IMR-90 (cell line): ENCODE data around the gene PTPN3. TPM values are rescaled to one million over a fixed set of nuclear protein-coding genes. Genes with fewer than 3 reads are reported as not detected.

Source experiments
- ATAC-seq: fragments of 200-7000 bp; cut with Tn5 transposase; 2 replicates; pipeline ENCODE4 v1.9.1; 2020; ENCODE audit warnings: low read depth, mild to moderate bottlenecking, moderate library complexity
- BruUV-seq: library from RNA; stranded (reverse); fragments of 400-500 nt; replicated peaks from 2 replicates; lab custom pipeline; 2021; lab: Mats Ljungman, UMichigan
- CTCF ChIA-PET: fragments of 300-600 bp; formaldehyde crosslinking; extraction: SDS; loops from one replicate; lab custom pipeline; 2021; ENCODE audit warnings: antibody characterized with exemption; lab: Yijun Ruan, JAX
- POLR2A ChIA-PET: fragments of 300-600 bp; sonication (Branson Sonifier 250); formaldehyde crosslinking; loops from one replicate; lab custom pipeline; 2022; ENCODE audit warnings: antibody characterized with exemption; ENCODE audit not compliant: unreplicated experiment; lab: Charles Lee
- DNase-seq: peaks from one replicate; pipeline ENCODE4 v3.0.0; 2013
- H2AFZ ChIP-seq: replicated peaks from 2 replicates; pipeline ENCODE3; 2013; ENCODE audit warnings: low read length, mild to moderate bottlenecking; ENCODE audit not compliant: poor library complexity
- H2AK5ac ChIP-seq: 2 replicates; pipeline ENCODE4 v1.6.1; 2013; ENCODE audit warnings: low read depth, low read length, inconsistent platforms
- H2AK9ac ChIP-seq: replicated peaks from 2 replicates; pipeline ENCODE3; 2013; ENCODE audit warnings: mild to moderate bottlenecking, low read depth, low read length, moderate library complexity; ENCODE audit not compliant: poor library complexity
- H2BK120ac ChIP-seq: 2 replicates; pipeline ENCODE4 v1.6.1; 2013; ENCODE audit warnings: low read depth, low read length, inconsistent platforms
- H2BK15ac ChIP-seq: 3 replicates; pipeline ENCODE4 v1.6.1; 2013; ENCODE audit warnings: low read depth, low read length, inconsistent platforms
- H2BK20ac ChIP-seq: 2 replicates; pipeline ENCODE4 v1.6.1; 2013; ENCODE audit warnings: low read depth, mild to moderate bottlenecking, inconsistent platforms, low read length, moderate library complexity
- H2BK5ac ChIP-seq: 2 replicates; pipeline ENCODE4 v1.6.1; 2013; ENCODE audit warnings: mild to moderate bottlenecking, low read depth, low read length, inconsistent platforms; ENCODE audit not compliant: poor library complexity, severe bottlenecking
- H3K14ac ChIP-seq: replicated peaks from 2 replicates; pipeline ENCODE4 v1.6.1; 2013; ENCODE audit warnings: low read depth, low read length, inconsistent platforms
- H3K18ac ChIP-seq: 2 replicates; pipeline ENCODE4 v1.6.1; 2013; ENCODE audit warnings: low read depth, low read length, control low read depth
- H3K23ac ChIP-seq: 2 replicates; pipeline ENCODE4 v1.6.1; 2013; ENCODE audit warnings: low read depth, low read length, inconsistent platforms
- H3K27ac ChIP-seq: 2 replicates; pipeline ENCODE4 v1.5.1; 2013; ENCODE audit warnings: mild to moderate bottlenecking, control low read depth, low read length; ENCODE audit not compliant: insufficient read depth
- H3K27me3 ChIP-seq: 2 replicates; pipeline ENCODE4 v1.6.1; 2013; ENCODE audit warnings: low read length; ENCODE audit not compliant: control insufficient read depth, insufficient read depth
- H3K36me3 ChIP-seq: 2 replicates; pipeline ENCODE4 v1.6.1; 2013; ENCODE audit warnings: low read length, mixed read lengths; ENCODE audit not compliant: control insufficient read depth, insufficient read depth
- H3K4ac ChIP-seq: 2 replicates; pipeline ENCODE4 v1.6.1; 2013; ENCODE audit warnings: low read depth, low read length, inconsistent platforms
- H3K4me1 ChIP-seq: 2 replicates; pipeline ENCODE4 v1.6.1; 2013; ENCODE audit warnings: low read length, mixed read lengths; ENCODE audit not compliant: control insufficient read depth, insufficient read depth
- H3K4me2 ChIP-seq: 2 replicates; pipeline ENCODE4 v1.6.1; 2013; ENCODE audit warnings: low read depth, mild to moderate bottlenecking, control low read depth, low read length, moderate library complexity
- H3K4me3 ChIP-seq: 2 replicates; pipeline ENCODE4 v1.5.1; 2013; ENCODE audit warnings: low read depth, mild to moderate bottlenecking, control low read depth, low read length, moderate library complexity; ENCODE audit not compliant: insufficient read depth
- H3K56ac ChIP-seq: 2 replicates; pipeline ENCODE4 v1.6.1; 2013; ENCODE audit warnings: low read length, inconsistent platforms; ENCODE audit not compliant: insufficient read depth; ENCODE audit errors: extremely low read depth
- H3K79me1 ChIP-seq, 2 experiments: 2 replicates each; pipeline ENCODE4 v1.6.1; 2013; ENCODE audit warnings: low read length in 2 of 2, inconsistent platforms in 1 of 2, low read depth in 1 of 2
- H3K9ac ChIP-seq: 2 replicates; pipeline ENCODE4 v1.6.1; 2013; ENCODE audit warnings: low read depth, low read length, control low read depth
- H3K9me1 ChIP-seq: 2 replicates; pipeline ENCODE4 v1.6.1; 2013; ENCODE audit warnings: low read length, inconsistent platforms; ENCODE audit not compliant: insufficient read depth
- H3K9me3 ChIP-seq: 2 replicates; pipeline ENCODE4 v1.6.1; 2013; ENCODE audit warnings: low read length; ENCODE audit not compliant: control insufficient read depth, insufficient read depth
- H4K20me1 ChIP-seq: 2 replicates; pipeline ENCODE4 v1.6.1; 2013; ENCODE audit warnings: low read length, inconsistent platforms; ENCODE audit not compliant: insufficient read depth
- H4K5ac ChIP-seq: 2 replicates; pipeline ENCODE4 v1.6.1; 2013; ENCODE audit warnings: mild to moderate bottlenecking, low read depth, low read length, control low read depth
- H4K8ac ChIP-seq, 2 experiments: 2 replicates each; pipeline ENCODE4 v1.6.1; 2013; ENCODE audit warnings: low read depth in 2 of 2, low read length in 2 of 2, control low read depth in 1 of 2, inconsistent platforms in 1 of 2
- H4K91ac ChIP-seq: 2 replicates; pipeline ENCODE4 v1.6.1; 2013; ENCODE audit warnings: low read depth, low read length, inconsistent platforms; ENCODE audit not compliant: insufficient read depth
- CEBPB ChIP-seq: IDR thresholded peaks from 2 replicates; pipeline ENCODE4 v1.6.1; 2012; ENCODE audit warnings: low read depth, low read length, improper control_type of control experiment
- CHD1 ChIP-seq: IDR thresholded peaks from 2 replicates; pipeline ENCODE4 v1.6.1; 2012; ENCODE audit warnings: low read depth, low read length, improper control_type of control experiment
- FOS ChIP-seq: fragments of 150-350 bp; IDR thresholded peaks from 2 replicates; pipeline ENCODE4 v1.6.1; 2016; ENCODE audit warnings: low read depth, low read length
- MXI1 ChIP-seq: IDR thresholded peaks from 2 replicates; pipeline ENCODE4 v1.6.1; 2012; ENCODE audit warnings: low read depth, mild to moderate bottlenecking, low read length, moderate library complexity, borderline replicate concordance
- NFE2L2 ChIP-seq: fragments of 150-350 bp; IDR thresholded peaks from 2 replicates; pipeline ENCODE4 v1.6.1; 2016; ENCODE audit warnings: low read depth, mild to moderate bottlenecking, low read length
- RCOR1 ChIP-seq: IDR thresholded peaks from 2 replicates; pipeline ENCODE4 v1.6.1; 2012; ENCODE audit warnings: mild to moderate bottlenecking, low read length, improper control_type of control experiment; ENCODE audit not compliant: insufficient replicate concordance
- WGBS, 2 experiments: methylation state at CpG; one replicate each; pipeline versions ENCODE4 v1.1.5 to v1.1.7; 2013; ENCODE audit warnings: missing lambda C conversion rate in 2 of 2; ENCODE audit not compliant: insufficient read length in 1 of 2; ENCODE audit errors: extremely low coverage in 2 of 2; 5-methylcytosine and 5-hydroxymethylcytosine counted together
- dilution Hi-C: fragments of 300-500 bp; cut with HindIII; formaldehyde crosslinking; loops from one replicate; pipeline ENCODE4 v1.14.3; 2018; ENCODE audit warnings: low sequenced_read_pairs; ENCODE audit not compliant: unreplicated experiment
- in situ Hi-C: fragments of 300-500 bp; cut with MboI; formaldehyde crosslinking; loops from 3 replicates; pipeline ENCODE4 v1.14.3; 2019; ENCODE audit warnings: low sequenced_read_pairs, inconsistent platforms, mixed read lengths
- intact Hi-C: fragments of 100-400 bp; cut with micrococcal nuclease; formaldehyde crosslinking; loops from 2 replicates; pipeline ENCODE4 v1.10.0; 2022
- polyA plus RNA-seq, 3 experiments: library from polyadenylated mRNA; depleted of rRNA; stranded (reverse); fragments of >200 nt; gene quantifications; 2 replicates each; pipeline ENCODE4 v1.2.3, GENCODE V29; 2012; ENCODE audit warnings: low replicate concordance in 1 of 3
- total RNA-seq: library from RNA; depleted of rRNA; stranded (reverse); fragments of >200 nt; gene quantifications from 2 replicates; pipeline ENCODE4 v1.2.3, GENCODE V29; 2012

Gene PTPN3
- total and polyA plus RNA-seq, 2 of the 4 experiments (the other 2 are of a cell fraction), result 0.72 to 0.89 TPM

GRCh38 chr9:109403766-109404320 is 94.3 kb downstream of the PTPN3 start:
- no TSS peak for BruUV-seq
- Histone ChIP-seq H4K8ac (no peak overlapping the region), H3K79me1 (no peaks in the 10 kb centered on the region), H3K18ac (no peak overlapping the region), H2BK120ac (no peak overlapping the region), H3K56ac (no peak overlapping the region), H3K4ac (no peak overlapping the region), H4K20me1 (no peaks in the 10 kb centered on the region), H4K5ac (no peak overlapping the region), H3K9me1 (no peaks in the 10 kb centered on the region), H2BK5ac (no peak overlapping the region), H2AK9ac (no peak overlapping the region), H2AFZ (no peak overlapping the region), H3K36me3 (no peaks in the 10 kb centered on the region; the same call in 1 of the 2 replicates), H3K4me1 (no peaks in the 10 kb centered on the region), H2AK5ac (no peak overlapping the region), H3K4me3 (no peak overlapping the region), H3K27me3 (no peaks in the 10 kb centered on the region), H3K9me3 (no peaks in the 10 kb centered on the region), H4K91ac (no peak overlapping the region), H3K23ac (no peak overlapping the region), H3K14ac (0 out of 2 replicates have a peak overlapping the region, but pooled peaks have one; percentile 53), H3K4me2 (no peak overlapping the region), H2BK20ac (no peak overlapping the region), H2BK15ac (no peak overlapping the region), H3K27ac (no peak overlapping the region), H3K9ac (no peak overlapping the region)
- ChIA-PET CTCF (no interaction called here), POLR2A (no interaction called here)
- TF ChIP-seq CEBPB (no peak), MXI1 (no peak), CHD1 (no peak), NFE2L2 (no peak), FOS (no peak), RCOR1 (no peak)
- in situ Hi-C loops, result no loop called here
- DNase-seq, result no peak
- intact Hi-C loops, result loop anchor here (5.0 kb wide), 2 partner anchors 77 to 222 kb away; no protein-coding TSS in a partner anchor
- dilution Hi-C loops, result no loop called here
- ATAC-seq, result no peak
- WGBS, 2 experiments, result 43% methylated on average over 1 of the region's 5 CpGs; no CpG with 5 or more reads in 1 of the 2 experiments
